CD4-positive, alpha-beta T cell treated with Interleukin-6 at 100 ng/mL for 8 hours (primary cell): Measurements from ENCODE around the gene SEC14L2.
"Not testable (repeated sequence)": the region's sequence is repeated elsewhere in the genome, so short reads cannot be mapped to it uniquely, and the experiment has no call there.

ENCODE experiments used
- DNase-seq: peaks from one replicate; pipeline ENCODE4 v3.0.0-alpha.2; 2020; ENCODE audit warnings: mixed read lengths, low spot score

SEC14L2 gene

DNA sequence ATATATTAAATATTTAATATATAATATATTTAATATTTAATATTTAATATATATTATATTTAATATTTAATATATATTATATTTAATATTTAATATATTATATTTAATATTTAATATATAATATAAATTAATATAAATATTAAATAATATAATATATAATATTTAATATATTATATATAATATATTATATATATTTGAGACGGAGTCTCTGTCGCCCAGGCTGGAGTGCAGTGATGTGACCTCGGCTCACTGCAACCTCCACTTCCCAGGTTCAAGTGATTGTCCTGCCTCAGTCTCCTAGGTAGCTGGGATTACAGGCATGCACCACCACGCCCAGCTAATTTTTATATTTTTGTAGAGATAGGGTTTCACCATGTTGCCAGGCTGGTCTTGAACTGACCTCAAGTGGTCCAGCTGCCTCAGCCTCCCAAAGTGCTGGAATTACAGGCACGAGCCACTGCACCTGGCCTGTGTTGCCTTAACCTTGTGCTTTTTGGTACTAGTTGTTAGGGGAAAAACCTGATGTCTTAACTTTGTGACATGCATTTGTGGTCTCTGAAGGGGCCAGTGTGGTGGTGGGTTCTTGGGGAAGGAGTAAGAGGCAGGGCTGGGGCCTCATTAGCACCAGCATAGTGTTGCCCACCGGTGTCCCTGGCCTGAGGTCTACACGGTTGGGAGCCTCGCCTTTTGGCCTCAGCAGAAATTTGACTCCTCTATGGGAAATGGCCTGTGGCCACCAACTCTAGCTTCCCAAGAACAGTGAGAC is 58.4 kb downstream of the SEC14L2 start:
- no peak for DNase-seq

DNA sequence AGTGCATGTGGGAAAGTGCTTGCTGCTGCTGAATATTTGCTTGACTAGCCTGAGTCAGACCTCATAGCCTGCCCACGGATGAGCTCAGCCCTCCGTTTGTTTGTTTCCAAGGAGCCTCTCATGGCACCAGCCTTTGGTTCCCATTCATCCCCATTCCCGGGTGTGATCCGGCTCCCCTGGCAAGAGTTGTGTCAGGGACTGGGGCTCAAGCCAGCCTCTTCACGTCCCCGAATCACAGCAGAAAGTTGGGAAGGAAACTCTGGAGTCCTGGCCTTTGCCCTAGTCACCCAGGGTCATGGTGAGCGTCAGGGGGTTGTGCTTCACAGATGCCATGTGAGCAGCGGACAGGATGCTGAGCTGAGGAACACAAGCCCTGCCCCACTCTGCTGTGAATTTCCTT is 61.2 kb downstream of the SEC14L2 start:
- DNase-seq: no peak

DNA sequence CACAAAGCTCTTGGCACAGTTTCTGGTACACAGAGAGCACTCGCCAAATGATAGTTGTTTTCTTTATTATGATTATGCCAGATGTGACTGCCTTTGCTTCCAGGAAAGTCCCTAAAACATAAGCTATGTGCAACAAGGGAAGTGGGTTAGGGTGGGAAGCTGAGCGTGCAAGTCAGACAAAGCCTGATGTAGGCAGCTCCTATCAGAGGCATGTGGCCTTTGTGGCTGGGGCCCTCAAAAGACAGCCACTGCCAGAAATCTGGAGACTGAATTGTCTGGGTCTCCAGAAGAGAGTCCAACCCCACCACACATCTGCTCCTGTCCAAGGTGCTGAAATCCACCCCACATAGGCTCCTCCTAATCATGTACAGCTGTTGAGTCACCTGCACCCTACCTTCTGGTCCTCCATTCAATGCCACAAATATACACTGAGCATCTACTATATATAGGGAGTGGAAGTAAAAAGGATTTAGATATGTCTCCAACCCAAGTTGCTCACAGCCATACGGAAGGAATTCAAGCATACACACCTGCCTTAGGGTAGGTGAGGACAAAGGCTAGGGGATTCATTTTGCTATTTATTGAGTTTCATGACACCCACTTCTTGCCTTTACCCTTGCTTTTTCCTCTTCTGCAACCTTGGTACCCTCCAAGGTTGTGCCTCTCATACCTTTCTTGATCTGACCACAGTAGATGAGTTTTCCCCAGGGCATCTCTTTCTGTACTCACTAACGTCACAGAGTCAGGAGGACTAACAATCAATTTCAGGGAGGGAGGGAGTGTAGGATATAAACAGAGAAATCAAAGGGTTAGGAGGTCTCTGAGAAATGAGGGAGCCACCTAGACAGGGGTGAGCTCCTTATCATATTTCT is 62.6 kb downstream of the SEC14L2 start:
- DNase-seq: no peak

DNA sequence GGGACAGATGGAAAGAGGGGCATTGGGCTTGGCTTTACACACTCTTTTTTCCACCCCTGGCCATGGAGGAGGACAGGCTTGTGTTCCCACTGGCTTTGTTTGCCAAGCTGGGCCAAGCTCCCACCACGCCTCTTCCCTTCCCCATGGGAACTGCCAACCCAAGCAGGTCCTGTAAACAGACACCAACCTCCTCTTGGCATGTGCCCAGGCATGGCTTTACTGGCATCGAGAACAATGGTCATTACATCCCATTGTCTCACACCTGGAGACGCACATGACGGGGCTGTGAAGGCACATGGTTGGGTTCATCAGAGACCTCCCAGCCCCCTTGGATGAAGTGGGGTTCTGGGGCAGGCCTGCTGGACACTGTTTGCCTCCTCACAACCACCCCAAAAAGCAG is 63.3 kb downstream of the SEC14L2 start:
- no peak for DNase-seq

- DNase-seq: not testable (repeated sequence)
These were observed 63.7 kb downstream of the SEC14L2 start for GRCh38 chr22:30460555-30460954.

- DNase-seq: no peak
These were observed 72.3 kb downstream of the SEC14L2 start for GRCh38 chr22:30469165-30469564.

GRCh38 chr22:30470655-30471054 is 73.8 kb downstream of the SEC14L2 start:
- no peak for DNase-seq

DNA sequence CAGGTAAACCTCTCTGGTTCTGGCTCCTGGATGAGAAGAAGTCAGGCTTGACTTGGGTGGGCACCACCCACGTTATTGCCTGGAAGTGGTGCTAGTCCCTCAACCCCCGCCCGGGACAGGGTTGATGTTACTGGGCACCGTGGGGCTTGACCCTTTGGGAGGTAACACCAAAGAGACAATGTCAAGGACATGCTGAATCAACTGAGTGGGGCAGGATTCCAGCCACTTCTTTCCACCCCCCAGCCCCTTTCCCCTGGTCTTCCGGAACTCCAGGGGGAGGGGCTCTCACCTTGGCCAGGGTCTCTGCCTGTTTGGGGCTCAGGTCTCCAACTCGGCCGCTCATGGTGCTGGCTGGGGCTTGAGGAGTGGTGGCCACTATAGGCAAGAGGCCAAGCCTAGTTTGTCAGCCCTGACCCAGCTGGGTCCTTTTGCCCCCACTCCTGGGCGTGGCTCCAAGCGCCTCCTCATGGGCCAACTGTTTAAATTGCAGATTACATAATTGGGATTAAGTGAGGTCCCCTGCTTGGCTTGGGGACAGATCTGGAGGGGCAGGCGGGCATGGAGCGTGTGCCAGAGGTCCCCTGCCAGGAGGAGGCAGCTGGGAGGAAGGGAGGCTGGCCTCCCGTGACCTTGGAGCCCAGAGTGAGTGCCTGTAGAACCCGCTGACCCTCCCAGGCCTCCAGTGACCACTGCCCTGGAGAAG is 74.9 kb downstream of the SEC14L2 start, which contains the start of gene SEC14L3:
SEC14L3 (minus strand) TSS at position 402 of the 703 bp plus-strand sequence; CDS start at position 343, 59 bp downstream.
- DNase-seq: no peak

- DNase-seq: no peak
These were observed 76.3 kb downstream of the SEC14L2 start for GRCh38 chr22:30472994-30473720.

GRCh38 chr22:30474121-30474520 is 77.3 kb downstream of the SEC14L2 start:
- DNase-seq: no peak
